GM19452 (cell line): ENCODE data around the gene AKT1.
"Not testable (repeated sequence)": the region's sequence is repeated elsewhere in the genome, so short reads cannot be mapped to it uniquely, and the experiment has no call there.

Source experiments
- ATAC-seq: cut with Tn5 transposase; IDR thresholded peaks from one replicate; pipeline ENCODE4 v1.9.1; 2021; ENCODE audit not compliant: unreplicated experiment

The AKT1 gene

DNA sequence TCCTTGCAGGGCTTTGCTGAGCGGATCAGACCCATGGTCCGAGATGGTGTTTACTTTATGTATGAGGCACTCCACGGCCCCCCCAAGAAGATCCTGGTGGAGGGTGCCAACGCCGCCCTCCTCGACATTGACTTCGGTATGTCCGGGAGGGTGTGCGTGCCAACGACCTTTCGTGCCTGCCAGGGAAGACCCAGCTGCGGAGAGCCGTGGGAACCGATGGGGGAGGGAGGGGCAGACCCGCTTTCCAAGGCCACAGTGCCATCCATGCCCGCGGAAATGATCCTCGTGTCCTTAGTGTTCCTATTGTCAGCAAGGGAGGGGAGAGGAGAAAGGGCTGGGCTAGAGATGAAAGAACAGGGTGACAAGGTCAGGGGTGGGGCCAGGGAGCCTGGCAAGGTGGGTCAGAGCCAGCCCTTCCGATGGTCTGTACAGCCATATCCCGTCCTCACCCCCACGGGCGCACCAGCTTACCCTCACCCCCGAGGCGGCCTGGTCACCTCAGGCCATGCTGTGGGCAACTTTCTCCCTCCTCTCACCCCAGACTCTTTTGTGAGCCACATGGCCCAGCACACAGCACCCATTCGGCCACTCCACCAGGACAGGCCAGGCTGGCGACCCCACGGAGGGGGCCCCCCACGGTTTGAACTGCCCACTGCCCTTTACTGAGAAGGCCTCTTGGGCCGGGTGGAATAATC is 54.3 kb downstream of the AKT1 start:
- no peak for ATAC-seq

GRCh38 chr14:104739546-104740516 is 55.7 kb downstream of the AKT1 start:
- ATAC-seq: no peak

GRCh38 chr14:104739026-104739425 is 56.5 kb downstream of the AKT1 start:
- ATAC-seq: no peak

DNA sequence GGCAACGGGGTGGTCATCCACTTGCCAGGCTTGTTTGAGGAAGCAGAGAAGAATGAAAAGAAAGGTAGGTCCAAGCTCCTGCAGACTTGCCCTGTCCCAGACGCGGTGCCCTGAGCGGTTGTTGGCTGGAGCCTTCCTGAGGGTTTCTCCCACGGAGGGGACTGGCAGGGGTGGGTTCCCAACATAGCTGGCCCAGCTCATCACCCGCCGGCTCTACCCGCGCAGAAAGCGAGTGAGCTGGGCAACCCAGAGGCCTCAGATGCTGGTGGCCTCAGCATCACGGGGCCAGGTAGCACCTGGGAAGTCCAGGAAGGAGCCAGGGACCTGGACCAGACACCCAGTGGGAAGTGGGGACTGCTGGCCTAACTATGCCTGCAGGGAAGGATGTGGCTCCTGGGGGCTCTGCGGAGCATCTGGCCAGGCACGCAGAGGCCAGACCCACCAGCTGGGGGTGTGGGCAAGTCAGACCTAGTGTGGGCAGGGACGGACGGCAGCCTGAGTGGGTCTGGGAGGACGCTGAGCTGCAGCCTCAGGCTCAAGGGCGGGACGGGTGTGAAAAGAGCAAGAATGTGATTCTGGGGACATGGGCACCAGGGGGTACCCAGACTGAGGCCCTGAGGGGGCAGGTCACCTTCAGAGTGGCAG is 57.1 kb downstream of the AKT1 start:
- no peak for ATAC-seq

GRCh38 chr14:104735830-104736642 is 59.5 kb downstream of the AKT1 start:
- ATAC-seq: no peak

DNA sequence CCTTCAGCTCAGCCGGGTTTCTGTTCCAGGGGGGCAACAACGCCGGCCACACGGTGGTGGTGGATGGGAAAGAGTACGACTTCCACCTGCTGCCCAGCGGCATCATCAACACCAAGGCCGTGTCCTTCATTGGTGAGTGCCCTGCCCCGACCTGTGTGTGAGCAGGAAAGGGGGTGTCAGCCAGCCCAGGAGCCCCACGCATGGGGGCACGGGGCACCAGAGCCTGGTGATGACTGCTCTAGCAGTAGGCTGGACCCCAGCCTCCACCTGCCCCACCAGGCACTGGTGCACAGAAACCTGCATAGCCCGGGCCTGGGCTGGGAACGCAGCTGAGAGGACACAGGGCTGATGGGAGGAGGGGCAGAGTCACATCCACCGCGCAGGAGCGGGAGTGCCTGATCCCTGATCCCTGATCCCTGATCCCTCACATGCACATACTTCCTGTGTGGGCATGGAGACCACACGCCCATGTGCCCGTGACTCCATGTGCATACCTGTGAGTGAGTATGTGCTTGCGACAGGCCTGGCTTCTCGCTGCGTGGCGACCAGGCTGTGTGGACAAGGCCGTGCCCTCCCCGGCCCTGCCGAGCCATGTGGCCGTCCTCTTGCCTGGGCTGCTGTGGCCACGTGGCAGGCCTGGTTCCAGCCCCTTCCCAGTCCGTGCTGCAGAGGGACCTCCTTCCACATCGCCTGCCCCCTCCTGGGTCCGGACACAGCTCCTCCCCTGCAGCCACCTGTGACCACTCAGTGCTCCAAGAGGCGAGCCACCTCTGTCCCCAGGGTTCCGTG is 60.4 kb downstream of the AKT1 start:
- no peak for ATAC-seq

GRCh38 chr14:104734601-104734990 is 61.0 kb downstream of the AKT1 start:
- ATAC-seq: no peak

GRCh38 chr14:104734051-104734587 is 61.4 kb downstream of the AKT1 start:
- ATAC-seq: no peak

- ATAC-seq: no peak
Observed at GRCh38 chr14:104732931-104733681, 62.4 kb downstream of the AKT1 start.

DNA sequence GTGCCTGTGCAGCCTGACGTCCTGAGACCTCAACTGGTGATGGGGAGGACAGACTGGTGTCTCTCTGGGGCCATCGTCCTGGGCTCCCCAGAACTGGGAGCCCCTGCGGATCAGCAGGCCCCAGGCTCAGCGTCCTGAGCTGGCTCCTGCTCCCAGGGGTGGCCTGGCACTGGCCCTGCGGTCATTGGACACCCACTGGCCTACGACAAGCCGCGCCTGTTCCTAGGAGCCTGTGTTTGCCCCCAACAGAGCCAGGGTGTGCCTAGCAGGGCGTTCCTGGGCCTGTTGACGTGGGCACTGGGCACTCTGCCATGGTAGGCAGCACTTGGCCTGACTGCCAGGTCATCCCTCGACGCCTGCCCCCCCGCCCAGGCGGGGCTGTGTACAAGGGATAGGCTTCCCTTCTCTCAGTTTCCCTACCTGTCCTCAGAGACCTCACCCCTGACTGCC is 63.2 kb downstream of the AKT1 start:
- ATAC-seq: no peak

DNA sequence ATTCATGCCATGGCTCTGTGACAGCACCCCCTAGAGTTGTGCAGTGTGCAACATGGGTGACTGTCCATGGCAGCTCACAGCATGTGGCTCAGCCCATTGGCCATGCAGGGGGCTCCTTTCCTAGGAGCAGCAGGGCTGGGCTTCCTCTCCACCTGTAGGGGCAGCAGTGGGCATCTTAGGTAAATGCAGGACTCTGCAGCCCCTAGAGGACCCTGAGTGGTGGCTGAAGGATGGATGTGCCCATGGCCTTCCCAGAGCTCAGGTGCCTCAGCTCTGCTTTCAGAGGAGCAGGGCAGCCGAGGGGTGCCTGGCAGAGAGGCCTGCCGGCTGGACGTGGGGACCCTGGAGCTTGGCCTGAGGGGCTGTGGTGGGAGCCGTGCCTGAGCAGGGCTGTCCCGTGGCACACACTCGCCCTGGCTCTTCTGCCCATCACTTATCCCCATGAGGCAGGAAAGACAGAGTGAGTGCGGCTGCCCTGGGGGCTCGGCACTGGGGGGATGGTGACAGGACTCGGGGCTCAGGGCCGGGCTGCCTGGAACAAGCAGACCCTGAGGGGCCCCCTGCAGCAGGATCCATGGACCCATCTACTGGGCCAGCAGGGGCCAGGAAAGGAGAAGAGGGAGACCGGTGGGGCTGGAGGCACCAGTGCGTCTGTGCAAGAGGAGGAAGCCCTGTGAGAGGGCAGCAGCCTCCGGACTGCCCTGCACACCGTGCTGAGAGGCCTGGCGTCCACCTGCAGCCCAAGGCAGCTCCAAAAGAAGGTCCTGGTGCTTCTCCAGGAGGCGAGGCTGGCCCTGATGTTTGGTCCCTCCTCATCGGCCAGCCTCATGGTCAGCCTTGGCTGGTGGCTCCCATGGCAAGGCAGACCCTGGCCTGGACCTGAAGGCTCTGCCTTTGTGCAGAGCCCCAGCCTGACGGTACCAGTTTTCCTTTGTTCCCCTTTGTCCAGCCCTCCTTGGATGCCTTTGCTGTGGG is 63.9 kb downstream of the AKT1 start:
- no peak for ATAC-seq

DNA sequence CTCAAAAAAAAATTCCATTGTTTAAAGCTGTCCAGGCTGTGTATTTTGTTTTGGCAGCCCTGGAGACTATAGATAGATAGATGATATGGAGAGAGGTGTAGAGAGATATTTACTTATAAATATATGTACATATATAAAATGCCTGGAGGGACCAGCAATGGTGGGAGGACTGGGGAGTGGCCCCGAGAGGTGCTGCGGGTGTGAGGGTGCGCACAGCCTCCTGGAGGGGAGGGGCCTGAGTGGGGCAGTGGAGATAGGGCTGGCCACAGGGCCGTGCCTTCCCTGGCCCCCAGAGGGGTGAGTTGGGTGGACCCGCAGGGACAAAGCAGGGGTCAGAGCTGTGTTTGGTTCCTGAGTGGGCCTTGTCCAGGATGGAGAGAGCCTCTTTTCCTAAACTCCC is 65.1 kb downstream of the AKT1 start:
- no peak for ATAC-seq

- no peak for ATAC-seq
Observed at GRCh38 chr14:104729835-104730181, 65.7 kb downstream of the AKT1 start.

- not testable (repeated sequence) for ATAC-seq
Observed at GRCh38 chr14:104729176-104729834, 66.2 kb downstream of the AKT1 start.

DNA sequence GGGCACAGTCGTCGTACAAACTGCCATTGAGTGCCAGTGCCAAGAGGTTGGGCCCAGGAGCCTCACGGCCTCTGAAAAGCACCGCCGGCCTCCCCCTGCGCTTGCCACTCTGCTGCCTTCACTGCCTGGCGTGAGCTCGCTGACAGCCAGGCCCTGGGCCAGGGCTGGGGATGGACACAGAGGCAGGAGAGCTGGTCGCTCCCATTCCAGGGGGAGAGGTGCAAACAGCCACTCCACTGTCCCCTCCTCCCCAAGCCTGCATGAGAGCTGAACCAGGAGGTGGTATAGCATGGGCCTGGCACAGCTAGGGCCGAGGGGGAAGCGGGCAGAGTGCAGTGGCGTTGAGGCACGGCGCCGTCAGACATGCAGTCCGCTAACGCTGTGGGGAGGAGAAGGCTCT is 66.9 kb downstream of the AKT1 start:
- ATAC-seq: no peak

DNA sequence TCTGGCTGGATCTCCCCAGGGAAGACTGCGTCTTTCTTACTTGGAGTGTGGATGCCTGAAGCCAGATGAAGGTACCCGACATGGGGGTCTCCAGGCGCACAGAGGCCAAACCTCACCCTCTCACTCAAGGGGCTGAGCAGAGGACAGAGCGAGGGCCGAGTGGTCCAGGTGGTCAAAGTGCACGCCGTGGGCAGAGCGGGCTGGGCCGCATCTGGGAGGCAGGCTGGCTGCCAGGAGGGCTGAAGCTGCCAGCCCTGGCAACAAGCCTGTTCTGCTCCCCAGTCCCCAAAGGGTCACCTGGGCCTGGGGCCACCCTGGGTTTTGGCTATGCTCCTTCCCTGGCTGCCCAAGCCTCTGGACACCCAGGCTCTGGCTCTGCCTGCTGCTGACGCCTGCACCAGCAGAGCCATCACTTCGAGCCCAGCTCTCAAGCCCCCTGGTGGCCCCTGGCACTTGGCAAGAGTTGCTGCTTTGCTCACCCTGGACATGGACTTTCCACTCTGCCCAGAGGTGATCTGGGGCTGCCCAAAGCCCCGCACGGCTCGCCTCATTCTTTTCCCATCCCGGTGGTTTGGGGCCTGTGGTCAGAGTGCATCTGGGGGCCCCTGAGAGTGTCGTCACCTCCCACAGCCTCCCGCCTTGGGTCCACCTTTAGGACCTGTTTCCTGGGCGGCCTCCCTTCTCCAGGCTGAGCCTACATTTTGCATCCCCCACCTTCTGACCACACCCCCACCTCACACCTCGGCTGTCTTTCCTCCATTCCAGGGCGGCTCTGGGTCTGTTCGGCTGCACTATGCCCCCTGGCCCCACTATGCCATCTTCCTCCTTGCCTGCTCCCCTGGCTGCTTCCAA is 68.7 kb downstream of the AKT1 start:
- ATAC-seq: no peak
